Measurements from ENCODE around the gene OVAAL.

OVAAL gene

GRCh38 chr1:180562640-180563025 is 3.9 kb downstream of the OVAAL start:
- no peak for DNase-seq (ENCODE audit: low spot score)
- no peak overlapping the region for H3K27ac ChIP-seq (ENCODE audit: poor library complexity, severe bottlenecking)
- H3K27me3 ChIP-seq (ENCODE audit: insufficient read depth, poor library complexity, severe bottlenecking) = no peaks in the 10 kb centered on the region
- H3K36me3 ChIP-seq (ENCODE audit: low read depth) = no peaks in the 10 kb centered on the region
- no peak overlapping the region for H3K4me3 ChIP-seq (ENCODE audit: severe bottlenecking)
- no peaks in the 10 kb centered on the region for H3K4me1 ChIP-seq (ENCODE audit: insufficient read depth, poor library complexity, severe bottlenecking)
- no peak for ATAC-seq (ENCODE audit: low read depth)
- TF ChIP-seq CTCF (IDR thresholded peaks at IDR 0.05; ENCODE audit: poor library complexity, severe bottlenecking) = no peak
- H3K9me3 ChIP-seq (ENCODE audit: severe bottlenecking) = no peaks in the 10 kb centered on the region

GRCh38 chr1:180563026-180563827 is 4.5 kb downstream of the OVAAL start:
- no peaks in the 10 kb centered on the region for H3K36me3 ChIP-seq (ENCODE audit: low read depth)
- peak; percentile 68 for ATAC-seq (ENCODE audit: low read depth)
- no peak for DNase-seq (ENCODE audit: low spot score)
- H3K4me1 ChIP-seq (ENCODE audit: insufficient read depth, poor library complexity, severe bottlenecking) = no peaks in the 10 kb centered on the region
- no peak for TF ChIP-seq CTCF (IDR thresholded peaks at IDR 0.05; ENCODE audit: poor library complexity, severe bottlenecking)
- no peaks in the 10 kb centered on the region for H3K27me3 ChIP-seq (ENCODE audit: insufficient read depth, poor library complexity, severe bottlenecking)
- no peak overlapping the region for H3K27ac ChIP-seq (ENCODE audit: poor library complexity, severe bottlenecking)
- no peaks in the 10 kb centered on the region for H3K9me3 ChIP-seq (ENCODE audit: severe bottlenecking)
- no peak overlapping the region for H3K4me3 ChIP-seq (ENCODE audit: severe bottlenecking)

DNA sequence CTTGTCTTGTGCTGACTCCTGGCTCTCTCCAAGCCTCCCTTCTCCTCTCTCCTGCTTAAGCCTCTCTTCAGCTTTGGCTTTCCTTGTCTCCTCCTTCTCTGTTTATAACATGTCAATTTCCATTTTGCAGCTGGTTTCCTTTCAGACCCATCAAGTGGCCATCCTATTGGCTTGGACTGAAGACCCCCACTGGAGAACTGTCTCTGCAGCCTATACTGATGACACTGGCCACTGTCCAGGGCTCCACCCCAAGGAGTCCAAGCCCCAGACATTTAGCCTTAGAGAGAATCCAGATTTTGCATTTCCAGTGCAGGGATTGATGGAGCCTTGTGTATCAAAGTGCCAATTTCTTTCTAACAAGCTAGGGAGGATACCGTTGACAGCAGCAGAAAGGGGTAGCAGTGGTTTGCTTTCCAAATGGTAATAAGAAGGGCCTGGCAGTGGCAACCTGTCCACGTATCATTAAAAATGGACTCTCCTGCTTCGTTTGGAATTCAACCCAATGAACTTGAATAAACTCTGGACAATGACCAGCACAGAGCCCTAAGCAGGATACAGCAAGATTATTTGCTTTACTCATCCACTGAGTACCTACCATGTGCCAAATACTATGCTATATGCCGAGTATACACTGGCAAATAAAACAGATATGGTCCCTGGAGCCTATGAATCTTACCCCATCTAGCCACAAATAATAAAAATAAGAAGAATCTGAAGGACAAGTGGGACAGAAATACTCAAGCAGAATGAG is 6.5 kb downstream of the OVAAL start:
- TF ChIP-seq CTCF (IDR thresholded peaks at IDR 0.05; ENCODE audit: poor library complexity, severe bottlenecking) = no peak
- H3K4me3 ChIP-seq (ENCODE audit: severe bottlenecking) = no peak overlapping the region
- H3K9me3 ChIP-seq (ENCODE audit: severe bottlenecking) = no peaks in the 10 kb centered on the region
- no peak overlapping the region for H3K27ac ChIP-seq (ENCODE audit: poor library complexity, severe bottlenecking)
- no peaks in the 10 kb centered on the region for H3K4me1 ChIP-seq (ENCODE audit: insufficient read depth, poor library complexity, severe bottlenecking)
- no peaks in the 10 kb centered on the region for H3K36me3 ChIP-seq (ENCODE audit: low read depth)
- no peaks in the 10 kb centered on the region for H3K27me3 ChIP-seq (ENCODE audit: insufficient read depth, poor library complexity, severe bottlenecking)
- DNase-seq (ENCODE audit: low spot score) = no peak
- no peak for ATAC-seq (ENCODE audit: low read depth)

GRCh38 chr1:180566026-180566425 is 7.3 kb downstream of the OVAAL start:
- Histone ChIP-seq H3K36me3 (ENCODE audit: low read depth) (no peaks in the 10 kb centered on the region), H3K9me3 (ENCODE audit: severe bottlenecking) (no peaks in the 10 kb centered on the region), H3K4me3 (ENCODE audit: severe bottlenecking) (no peak overlapping the region), H3K4me1 (ENCODE audit: insufficient read depth, poor library complexity, severe bottlenecking) (peaks cover 3% of the 10 kb centered on the region), H3K27ac (ENCODE audit: poor library complexity, severe bottlenecking) (no peak overlapping the region), H3K27me3 (ENCODE audit: insufficient read depth, poor library complexity, severe bottlenecking) (no peaks in the 10 kb centered on the region)
- DNase-seq (ENCODE audit: low spot score) = no peak
- no peak for TF ChIP-seq CTCF (IDR thresholded peaks at IDR 0.05; ENCODE audit: poor library complexity, severe bottlenecking)
- ATAC-seq (ENCODE audit: low read depth) = no peak

DNA sequence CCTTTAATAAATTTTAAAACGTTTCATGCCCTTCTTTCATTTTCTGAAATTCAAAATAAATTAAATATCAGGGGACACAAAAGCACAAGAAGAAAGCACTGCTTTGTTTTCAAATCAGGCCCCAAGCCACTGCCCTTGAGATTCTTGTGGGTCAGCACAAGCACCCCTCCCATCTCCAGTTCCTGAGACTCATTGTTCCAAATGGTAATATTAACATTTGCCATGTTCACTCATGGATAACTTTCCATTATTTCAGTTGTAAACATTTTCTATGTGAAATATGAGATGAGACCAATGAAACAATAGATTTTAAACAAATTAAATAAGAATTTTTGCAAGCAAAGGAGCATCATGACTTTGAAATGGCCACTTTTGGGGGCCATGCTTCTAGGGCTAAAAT is 7.7 kb downstream of the OVAAL start:
- no peak for DNase-seq (ENCODE audit: low spot score)
- no peak for TF ChIP-seq CTCF (IDR thresholded peaks at IDR 0.05; ENCODE audit: poor library complexity, severe bottlenecking)
- Histone ChIP-seq H3K36me3 (ENCODE audit: low read depth) (no peaks in the 10 kb centered on the region), H3K27me3 (ENCODE audit: insufficient read depth, poor library complexity, severe bottlenecking) (no peaks in the 10 kb centered on the region), H3K4me1 (ENCODE audit: insufficient read depth, poor library complexity, severe bottlenecking) (peaks cover 8% of the 10 kb centered on the region), H3K4me3 (ENCODE audit: severe bottlenecking) (no peak overlapping the region), H3K9me3 (ENCODE audit: severe bottlenecking) (no peaks in the 10 kb centered on the region), H3K27ac (ENCODE audit: poor library complexity, severe bottlenecking) (no peak overlapping the region)
- no peak for ATAC-seq (ENCODE audit: low read depth)

All from RWPE2 (cell line).